Fibroblast of pulmonary artery (primary cell): ENCODE results near the gene CNTNAP5.

Source experiments
- DNase-seq: peaks from one replicate; pipeline ENCODE4 v3.0.0-alpha.2; 2010; ENCODE audit warnings: low read depth
- H3K4me3 ChIP-seq: replicated peaks from 2 replicates; pipeline ENCODE4 v1.5.1; 2011; ENCODE audit warnings: low read depth, mild to moderate bottlenecking, control low read depth, low read length, moderate library complexity
- CTCF ChIP-seq: IDR thresholded peaks from 2 replicates; pipeline ENCODE4 v1.5.1; 2011; ENCODE audit warnings: mild to moderate bottlenecking, control low read depth, low read length, inconsistent platforms; ENCODE audit errors: missing control alignments

Gene CNTNAP5

GRCh38 chr2:124698979-124699565 lies 674.0 kb downstream of the CNTNAP5 start:
- H3K4me3 ChIP-seq, result no peak overlapping the region
- DNase-seq, result no peak
- no peak for TF ChIP-seq CTCF

GRCh38 chr2:124702777-124703176 lies 677.7 kb downstream of the CNTNAP5 start:
- TF ChIP-seq CTCF, result no peak

GRCh38 chr2:124704071-124704925 lies 679.2 kb downstream of the CNTNAP5 start:
- no peak overlapping the region for H3K4me3 ChIP-seq
- no peak for DNase-seq
- no peak for TF ChIP-seq CTCF

More at GRCh38 chr2:124702777-124703176, 677.7 kb downstream of the CNTNAP5 start:
- no peak overlapping the region for H3K4me3 ChIP-seq
- DNase-seq, result no peak

GRCh38 chr2:124708661-124709060 lies 683.6 kb downstream of the CNTNAP5 start:
- TF ChIP-seq CTCF, result no peak
- no peak for DNase-seq
- no peak overlapping the region for H3K4me3 ChIP-seq

GRCh38 chr2:124713969-124714368 lies 688.9 kb downstream of the CNTNAP5 start:
- DNase-seq, result no peak
- H3K4me3 ChIP-seq, result no peak overlapping the region
- TF ChIP-seq CTCF, result no peak

- DNase-seq, result no peak
- no peak for TF ChIP-seq CTCF
- no peak overlapping the region for H3K4me3 ChIP-seq
Observed at GRCh38 chr2:124725187-124725586, 700.1 kb downstream of the CNTNAP5 start.
